ENCODE measurements around the gene TAF3. TPM values are rescaled to one million over a fixed set of nuclear protein-coding genes. Genes with fewer than 3 reads are reported as not detected.
"Not testable (repeated sequence)": the region's sequence is repeated elsewhere in the genome, so short reads cannot be mapped to it uniquely, and the experiment has no call there.

Gene TAF3
- polyA plus RNA-seq, 6 donors from 2014 or later: 6.3 to 17.3 (median 9.5) TPM

DNA sequence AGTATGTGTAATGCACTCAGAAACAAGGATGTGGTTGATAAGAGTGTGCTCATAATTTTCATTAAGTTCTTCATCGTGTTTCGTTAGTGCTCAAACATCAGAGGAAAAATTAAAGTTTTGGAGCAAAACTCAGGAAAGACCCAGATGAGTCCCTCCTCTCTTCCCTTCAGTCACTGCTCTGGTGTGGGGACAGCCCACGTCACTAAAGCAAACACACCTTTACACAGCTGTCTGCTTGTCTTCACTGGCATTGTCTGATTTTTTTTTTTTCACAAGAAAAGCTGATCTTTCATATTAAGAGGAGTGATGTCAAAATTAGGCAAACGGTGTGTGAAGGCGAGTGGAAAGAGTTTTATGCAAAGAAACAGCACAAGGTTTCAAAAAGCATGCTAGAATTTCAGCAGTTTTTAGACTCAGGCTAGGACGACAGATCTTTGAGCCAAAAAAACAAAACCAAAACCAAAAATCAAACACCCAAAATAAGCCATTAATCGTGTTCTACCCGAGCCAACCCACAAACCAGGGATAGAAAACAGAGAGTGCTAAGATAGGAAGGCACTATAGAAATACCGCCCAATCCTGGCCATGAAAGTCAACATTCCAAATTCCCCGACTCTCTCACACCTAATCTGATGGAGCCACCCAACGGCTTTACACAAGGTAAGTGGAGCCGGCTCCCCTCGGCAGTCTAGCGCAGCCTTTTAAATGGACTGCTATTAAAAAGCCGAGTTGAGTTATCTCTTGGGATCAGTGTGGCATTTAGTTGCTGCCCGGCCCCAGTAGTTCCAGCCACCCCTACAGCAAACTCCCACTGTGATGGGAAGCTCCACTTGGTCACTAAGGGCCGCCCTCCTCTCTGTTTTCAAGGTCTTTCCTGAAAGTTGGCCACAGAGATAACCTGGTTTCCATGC, 208.3 kb downstream of the TAF3 start:
- DNase-seq (no peak), ATAC-seq (ENCODE audit: low read depth in 2 of 2) (no peak)
- H3K9me3 Mint-ChIP-seq: peaks cover 0 to 3% (median 0%) of the 10 kb centered on the region in 7 donors
- peak overlapping the region in 6 of 8 donors; percentile 9 to 65 (median 27) for H3K4me3 Mint-ChIP-seq
- peaks cover 0 to 6% (median 0%) of the 10 kb centered on the region in 3 donors for H3K4me1 Mint-ChIP-seq
- peaks cover 0 to under 1% of the 10 kb centered on the region in 2 donors for H3K36me3 Mint-ChIP-seq
- H3K27ac Mint-ChIP-seq: peak overlapping the region in 1 of 6 donors; percentile 27
- H3K27me3 Mint-ChIP-seq: peaks cover 16 to 52% (median 44%) of the 10 kb centered on the region in 3 donors

DNA sequence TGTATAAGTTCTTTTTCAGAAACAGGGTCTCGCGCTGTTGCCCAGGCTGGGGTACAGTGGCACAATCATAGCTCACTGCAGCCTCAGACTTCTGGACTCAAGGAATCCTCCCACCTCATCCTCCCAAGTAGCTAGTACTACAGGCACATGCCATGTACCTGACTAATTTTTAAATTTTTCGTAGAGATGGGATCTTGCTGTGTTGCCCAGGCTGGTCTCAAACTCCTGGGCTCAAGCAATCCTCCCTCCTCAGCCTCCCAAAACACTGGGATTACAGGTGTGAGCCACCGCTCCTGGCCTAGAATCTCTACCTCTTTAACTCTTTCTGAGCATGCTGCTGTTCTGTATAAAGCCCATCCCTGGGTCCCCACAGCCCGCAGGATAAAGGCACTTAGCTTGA, 212.9 kb downstream of the TAF3 start:
- not testable (repeated sequence) for DNase-seq; H3K36me3 Mint-ChIP-seq; H3K27ac Mint-ChIP-seq; ATAC-seq (ENCODE audit: low read depth in 2 of 2); H3K4me1 Mint-ChIP-seq; H3K4me3 Mint-ChIP-seq
- Mint-ChIP-seq H3K9me3 (peaks cover 0 to 14% (median 4%) of the 10 kb centered on the region in 7 donors), H3K27me3 (peaks cover 39 to 66% (median 55%) of the 10 kb centered on the region in 3 donors)

DNA sequence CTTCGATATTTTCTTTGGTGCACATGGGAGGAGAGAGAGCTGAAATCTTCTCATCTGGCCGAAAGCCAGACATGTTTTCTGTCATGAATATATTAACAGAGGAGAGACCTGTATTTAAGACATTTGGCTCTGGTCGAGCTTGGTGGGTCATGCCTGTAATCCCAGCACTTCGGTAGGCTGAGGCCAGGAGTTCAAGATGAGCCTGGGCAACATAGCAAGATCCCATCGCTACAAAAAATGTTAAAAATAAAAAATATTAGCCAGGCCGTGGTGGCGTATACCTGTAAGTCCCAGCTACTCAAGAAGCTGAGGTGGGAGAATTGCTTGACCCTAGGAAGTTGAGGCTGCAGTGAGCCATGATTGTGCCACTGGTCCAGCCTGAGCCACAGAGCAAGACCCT, 214.3 kb downstream of the TAF3 start:
- Mint-ChIP-seq H3K27ac (no peak overlapping the region), H3K4me3 (peak overlapping the region in 1 of 8 donors; percentile 44), H3K27me3 (peaks cover 47 to 70% (median 57%) of the 10 kb centered on the region in 3 donors), H3K4me1 (peaks cover 0 to 11% (median 0%) of the 10 kb centered on the region in 3 donors), H3K36me3 (peaks cover 7 to 8% of the 10 kb centered on the region in 2 donors), H3K9me3 (peaks cover 0 to 19% (median 6%) of the 10 kb centered on the region in 7 donors)
- ATAC-seq (ENCODE audit: low read depth in 2 of 2) (no peak), DNase-seq (no peak)

DNA sequence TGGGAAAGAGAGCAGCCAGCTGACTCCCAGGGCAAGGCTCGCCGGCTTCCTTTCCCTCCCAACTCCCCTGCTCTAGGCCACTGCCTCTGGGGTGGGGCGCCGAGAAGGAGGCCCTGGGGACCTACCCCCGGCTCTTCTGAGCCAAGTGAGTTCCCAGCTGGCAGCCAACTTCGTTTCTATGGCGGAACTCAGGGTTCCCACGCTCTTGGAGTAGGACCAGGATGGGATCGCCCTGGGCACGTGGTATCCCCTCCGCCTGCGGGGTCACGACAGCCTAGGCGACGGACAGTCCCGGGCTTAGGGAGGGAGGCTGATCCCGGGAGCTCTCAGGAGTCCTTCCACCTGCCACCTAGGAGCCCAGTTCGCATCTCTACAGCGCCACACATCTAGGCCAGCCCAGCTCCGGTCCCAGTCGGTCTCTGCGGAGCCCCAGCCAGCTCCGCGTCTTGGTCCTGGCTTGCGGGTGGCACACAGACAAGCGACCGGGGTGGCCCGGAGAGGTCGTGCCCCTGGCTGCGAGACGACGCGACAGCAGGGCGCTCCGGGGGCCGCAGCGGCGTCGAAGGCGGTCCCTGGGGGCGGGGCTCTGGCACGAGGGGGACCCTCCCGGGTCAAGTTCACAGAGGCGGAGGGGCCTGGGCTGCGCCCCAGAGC, 215.6 kb downstream of the TAF3 start:
- DNase-seq: no peak

DNA sequence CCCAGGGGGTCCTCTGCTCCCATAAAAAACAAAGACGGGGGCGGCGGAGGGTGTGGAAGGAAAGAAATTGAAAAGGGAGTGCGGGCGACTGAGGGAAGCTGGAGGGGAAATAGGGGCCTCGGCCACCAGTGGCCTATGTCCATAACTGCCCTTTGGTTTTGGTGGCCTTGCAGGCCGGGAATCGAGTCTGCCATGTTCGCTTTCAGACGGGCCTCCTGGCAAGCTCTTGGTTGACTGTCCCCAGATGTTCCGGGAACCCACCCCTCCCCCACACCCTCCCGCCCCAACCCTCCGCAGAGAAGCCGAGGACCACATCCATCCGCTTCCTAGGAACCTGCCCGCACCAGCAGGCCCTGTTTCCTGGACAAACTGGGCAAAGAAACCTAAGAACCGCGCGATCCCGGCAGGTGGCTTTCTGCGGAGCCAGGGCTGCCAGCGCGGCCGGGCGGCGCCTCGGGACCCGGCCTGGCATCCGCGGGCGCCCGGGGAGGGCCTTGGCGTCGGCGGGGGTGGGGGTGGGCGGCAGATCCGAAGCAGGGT, 216.2 kb downstream of the TAF3 start:
- H3K36me3 Mint-ChIP-seq: peaks cover 22 to 26% of the 10 kb centered on the region in 2 donors
- ATAC-seq (ENCODE audit: low read depth in 2 of 2): no peak
- H3K27ac Mint-ChIP-seq: peak overlapping the region in 1 of 6 donors; percentile 90
- peak overlapping the region in 2 of 8 donors; percentile 19 to 47 for H3K4me3 Mint-ChIP-seq
- DNase-seq: no peak
- H3K9me3 Mint-ChIP-seq: peaks cover 7 to 32% (median 19%) of the 10 kb centered on the region in 7 donors
- H3K4me1 Mint-ChIP-seq: peaks cover 0 to 11% (median 6%) of the 10 kb centered on the region in 3 donors
- H3K27me3 Mint-ChIP-seq: peaks cover 61 to 90% (median 77%) of the 10 kb centered on the region in 3 donors

More for the DNA sequence above, 215.6 kb downstream of the TAF3 start:
- peak overlapping the region in 2 of 6 donors; percentile 26 to 87 for H3K27ac Mint-ChIP-seq
- H3K36me3 Mint-ChIP-seq: peaks cover 17 to 20% of the 10 kb centered on the region in 2 donors
- peaks cover 7 to 27% (median 14%) of the 10 kb centered on the region in 7 donors for H3K9me3 Mint-ChIP-seq
- H3K4me3 Mint-ChIP-seq: peak overlapping the region in 4 of 8 donors; percentile 12 to 47 (median 33)
- peaks cover 55 to 84% (median 71%) of the 10 kb centered on the region in 3 donors for H3K27me3 Mint-ChIP-seq
- peaks cover 0 to 11% (median 6%) of the 10 kb centered on the region in 3 donors for H3K4me1 Mint-ChIP-seq
- ATAC-seq (ENCODE audit: low read depth in 2 of 2): no peak

DNA sequence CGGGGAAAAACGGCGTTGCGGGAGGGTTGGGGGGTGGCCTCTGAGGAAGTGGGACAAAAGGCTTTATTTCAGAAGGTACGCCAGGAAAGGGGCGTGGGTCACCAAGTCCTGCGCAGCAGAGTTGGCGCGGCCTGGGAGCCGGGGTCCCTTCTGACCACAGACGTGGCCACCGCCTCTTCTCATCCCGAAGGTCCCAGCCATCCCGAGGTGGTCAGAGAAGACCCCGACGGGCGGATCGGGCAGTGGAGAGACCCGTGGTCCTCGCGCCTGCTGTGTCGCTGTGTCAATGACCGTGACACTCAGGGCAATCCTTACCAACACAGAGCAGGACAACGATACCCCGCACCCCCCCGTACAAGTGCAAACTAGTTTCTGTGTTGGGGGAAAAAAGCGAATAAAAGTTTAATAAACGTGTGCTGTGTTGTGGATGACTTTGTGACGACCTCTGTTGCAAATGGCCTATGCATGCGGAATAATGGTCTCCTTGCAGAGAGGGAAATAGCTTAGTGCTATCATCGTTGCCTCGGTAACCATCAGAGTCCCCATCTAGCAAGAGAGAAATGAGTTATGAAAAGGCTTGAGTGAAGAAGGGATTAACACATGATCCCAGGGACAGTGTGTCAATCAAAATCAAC, 216.8 kb downstream of the TAF3 start:
- DNase-seq: no peak
- Mint-ChIP-seq H3K4me3 (peak overlapping the region in 5 of 8 donors; percentile 30 to 71 (median 65)), H3K27me3 (peaks cover 66 to 89% (median 77%) of the 10 kb centered on the region in 3 donors), H3K9me3 (peaks cover 7 to 35% (median 23%) of the 10 kb centered on the region in 7 donors), H3K36me3 (peaks cover 22 to 28% of the 10 kb centered on the region in 2 donors), H3K27ac (peak overlapping the region in 3 of 6 donors; percentile 49 to 90 (median 72)), H3K4me1 (peaks cover 0 to 11% (median 6%) of the 10 kb centered on the region in 3 donors)
- no peak for ATAC-seq (ENCODE audit: low read depth in 2 of 2)

DNA sequence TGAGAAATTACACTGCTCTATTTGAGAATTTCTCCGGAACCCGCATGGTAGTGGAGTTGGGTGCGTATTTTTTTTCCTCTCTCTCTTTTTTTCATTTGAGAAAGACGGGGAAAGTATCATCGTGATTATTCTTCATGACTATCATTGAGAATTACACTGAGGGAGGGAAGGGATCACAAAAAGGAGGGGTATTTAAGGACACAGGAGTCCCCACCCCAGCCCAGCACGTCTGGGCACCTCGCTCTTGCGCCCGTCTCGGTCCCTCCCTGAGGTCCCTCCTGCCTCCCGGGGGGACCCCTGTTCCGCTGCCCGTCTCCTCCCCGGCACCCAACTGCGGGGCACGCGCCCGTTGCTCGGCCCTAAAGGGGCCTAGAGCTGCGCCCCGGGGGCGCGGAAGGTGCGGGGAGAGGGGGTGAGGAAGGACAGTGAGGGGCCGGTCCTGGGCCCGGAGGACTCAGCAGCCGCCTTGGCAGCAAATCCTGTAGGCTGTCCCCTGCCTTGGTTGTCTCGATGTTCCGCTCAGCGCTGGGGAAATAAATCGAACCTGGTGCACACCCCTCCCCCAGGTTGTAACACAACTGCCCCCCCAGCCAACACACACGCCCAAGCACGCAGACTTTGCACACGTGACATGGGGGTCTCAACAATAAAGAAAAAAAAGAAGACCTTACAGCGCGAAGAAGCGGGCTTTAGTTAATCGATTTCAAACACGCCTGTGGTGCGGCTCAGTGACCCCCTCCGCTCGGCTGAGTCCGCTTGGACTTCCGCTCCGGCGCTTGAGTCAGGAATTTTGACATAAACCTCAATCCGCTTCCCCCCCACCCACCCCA, 217.6 kb downstream of the TAF3 start:
- Mint-ChIP-seq H3K36me3 (peaks cover 22 to 28% of the 10 kb centered on the region in 2 donors), H3K4me3 (peak overlapping the region in 5 of 8 donors; percentile 24 to 71 (median 65)), H3K27ac (peak overlapping the region in 4 of 6 donors; percentile 49 to 90 (median 73)), H3K27me3 (peaks cover 64 to 86% (median 73%) of the 10 kb centered on the region in 3 donors), H3K9me3 (peaks cover 7 to 37% (median 23%) of the 10 kb centered on the region in 7 donors), H3K4me1 (peaks cover 0 to 11% (median 6%) of the 10 kb centered on the region in 3 donors)
- ATAC-seq (ENCODE audit: low read depth in 2 of 2) (no peak), DNase-seq (no peak)

DNA sequence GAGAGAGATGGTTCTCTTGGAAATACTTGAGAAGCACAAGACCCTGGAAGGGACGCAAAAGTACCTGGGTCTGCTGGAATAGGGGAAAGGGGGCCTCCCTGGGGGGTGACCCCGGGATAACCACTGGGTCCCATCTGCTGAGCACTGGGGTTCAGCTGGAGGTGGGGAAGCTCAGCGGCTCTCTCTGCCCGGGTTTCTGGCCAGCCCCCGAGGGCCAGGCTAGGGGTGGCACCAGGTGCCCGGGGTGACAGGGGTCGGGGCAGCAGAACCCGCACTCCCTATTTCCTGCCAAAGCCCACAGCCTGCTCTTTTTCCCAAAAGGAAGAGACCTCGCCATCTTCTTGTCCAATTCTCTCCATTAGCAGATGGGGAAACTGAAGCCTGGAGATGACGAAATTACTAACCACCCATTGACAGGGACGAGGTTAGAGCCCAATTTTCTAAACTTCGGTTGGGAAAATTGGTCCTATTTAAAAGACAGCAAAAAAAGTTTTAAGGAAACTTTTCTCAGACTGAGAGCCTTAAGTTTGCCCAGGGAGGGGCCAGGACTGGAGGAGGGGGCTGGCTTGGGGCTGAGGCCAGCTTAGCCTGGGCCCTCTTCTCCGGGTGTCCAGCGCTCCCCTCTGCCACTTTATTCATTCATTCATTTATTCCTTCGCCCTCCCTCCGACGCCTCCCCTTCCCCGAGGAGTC, 218.3 kb downstream of the TAF3 start:
- H3K27me3 Mint-ChIP-seq: peaks cover 67 to 85% (median 73%) of the 10 kb centered on the region in 3 donors
- H3K36me3 Mint-ChIP-seq: peaks cover 21 to 28% of the 10 kb centered on the region in 2 donors
- H3K4me1 Mint-ChIP-seq: peaks cover under 1 to 11% (median 10%) of the 10 kb centered on the region in 3 donors
- H3K9me3 Mint-ChIP-seq: peaks cover 7 to 37% (median 23%) of the 10 kb centered on the region in 7 donors
- H3K4me3 Mint-ChIP-seq: peak overlapping the region in 4 of 8 donors; percentile 15 to 45 (median 44)
- peak overlapping the region in 3 of 6 donors; percentile 37 to 92 (median 43) for H3K27ac Mint-ChIP-seq
- ATAC-seq (ENCODE audit: low read depth in 2 of 2) (no peak), DNase-seq (no peak)

DNA sequence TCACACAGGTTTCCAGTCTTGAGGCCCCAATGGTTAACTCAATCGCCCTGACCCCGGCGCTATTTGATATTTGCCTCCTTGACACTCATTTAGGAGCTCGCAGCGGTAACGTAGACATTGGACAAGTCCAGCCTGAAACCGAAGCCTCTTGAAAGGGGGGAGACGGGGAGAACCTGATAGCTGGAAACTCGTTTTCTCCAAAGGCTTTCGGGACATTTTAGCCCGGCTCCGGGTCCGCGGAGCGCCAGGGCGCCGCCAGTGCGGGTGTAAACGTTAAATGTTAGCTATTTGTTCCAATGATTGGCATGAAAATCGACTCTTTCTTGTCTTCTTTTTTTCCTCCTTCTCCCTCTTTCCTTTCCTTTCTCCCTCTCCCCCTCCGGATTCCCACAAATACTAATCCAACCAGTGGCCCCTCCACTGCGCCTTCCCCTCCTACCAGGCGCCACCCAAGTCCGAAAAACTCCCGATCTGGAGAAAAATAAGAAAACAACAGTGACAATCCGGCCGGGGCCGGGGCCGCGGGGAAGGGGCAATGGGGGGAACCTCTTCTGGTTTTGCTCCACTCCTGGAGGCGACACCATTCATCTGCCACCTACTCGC, 219.0 kb downstream of the TAF3 start:
- Mint-ChIP-seq H3K4me1 (peaks cover 7 to 18% (median 17%) of the 10 kb centered on the region in 3 donors), H3K4me3 (peak overlapping the region in 4 of 8 donors; percentile 15 to 45 (median 44)), H3K9me3 (peaks cover 7 to 40% (median 22%) of the 10 kb centered on the region in 7 donors), H3K36me3 (peaks cover 19 to 28% of the 10 kb centered on the region in 2 donors), H3K27me3 (peaks cover 65 to 85% (median 73%) of the 10 kb centered on the region in 3 donors), H3K27ac (peak overlapping the region in 3 of 6 donors; percentile 43 to 92 (median 85))
- DNase-seq (no peak), ATAC-seq (ENCODE audit: low read depth in 2 of 2) (no peak)

DNA sequence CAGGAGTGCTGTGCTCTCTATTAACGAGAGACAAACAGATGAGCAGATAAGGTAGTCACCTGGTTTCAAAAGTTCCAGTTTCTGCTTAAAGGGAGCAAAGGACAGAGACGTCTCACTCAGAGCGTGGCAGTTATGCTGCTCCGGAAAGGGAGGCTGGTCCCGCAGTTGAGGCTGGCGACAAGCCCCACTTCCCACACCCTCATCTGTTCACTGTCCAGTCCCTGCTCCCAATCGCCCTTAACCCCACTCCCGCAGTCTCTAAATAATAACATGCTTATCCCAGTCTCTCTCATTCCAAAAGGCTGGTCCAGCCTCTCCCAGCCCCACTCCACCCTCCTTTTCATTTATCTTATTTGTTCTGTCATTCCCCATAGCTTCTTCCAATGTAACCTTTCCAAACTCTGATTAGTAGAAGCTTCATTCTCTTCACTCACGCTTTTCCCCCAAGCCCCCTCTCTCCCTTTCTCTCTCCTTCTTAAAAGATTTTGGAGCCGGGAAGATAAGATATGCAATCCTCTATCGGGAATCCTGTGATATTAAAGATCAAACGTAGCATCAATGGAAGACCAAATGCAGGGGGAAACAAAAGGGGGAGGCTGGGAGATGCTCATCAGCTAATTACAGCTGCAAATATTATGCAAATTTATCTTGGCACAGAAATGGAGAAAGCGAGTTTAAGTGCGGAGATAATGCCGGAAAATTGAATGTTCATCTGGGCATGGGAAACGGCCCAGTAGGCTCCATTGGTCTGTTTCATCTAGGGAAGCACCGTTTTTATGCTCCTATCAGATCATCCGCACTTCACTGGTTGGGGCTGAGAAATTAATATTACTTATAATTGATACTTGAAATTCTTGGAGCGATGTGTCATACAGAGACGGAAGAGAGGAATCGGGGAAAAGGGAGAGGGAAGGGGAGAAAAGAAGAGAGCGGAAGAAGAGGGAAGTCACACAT, 219.9 kb downstream of the TAF3 start:
- peak overlapping the region in 5 of 6 donors; percentile 47 to 98 (median 86) for H3K27ac Mint-ChIP-seq

More for the DNA sequence above, 219.9 kb downstream of the TAF3 start:
- Mint-ChIP-seq H3K36me3 (peaks cover 19 to 34% of the 10 kb centered on the region in 2 donors), H3K9me3 (peaks cover 7 to 40% (median 24%) of the 10 kb centered on the region in 7 donors), H3K27me3 (peaks cover 66 to 85% (median 73%) of the 10 kb centered on the region in 3 donors), H3K4me1 (peaks cover 16 to 25% (median 24%) of the 10 kb centered on the region in 3 donors), H3K4me3 (peak overlapping the region in 3 of 8 donors; percentile 13 to 66 (median 24))
- no peak for DNase-seq
- no peak for ATAC-seq (ENCODE audit: low read depth in 2 of 2)

Measured in naive B cell (primary cell).